Mesendoderm (in vitro differentiated cells): ENCODE results near the gene HSD17B12. TPM values are rescaled to one million over a fixed set of nuclear protein-coding genes. Genes with fewer than 3 reads are reported as not detected.

ENCODE experiments used
- DNase-seq: peaks from one replicate; pipeline ENCODE4 v3.0.0; 2013
- H2AK5ac ChIP-seq: 2 replicates; pipeline ENCODE4 v1.6.1; 2013; ENCODE audit warnings: low read length, inconsistent platforms
- H2BK120ac ChIP-seq: 2 replicates; pipeline ENCODE4 v1.6.1; 2013; ENCODE audit warnings: low read depth, mild to moderate bottlenecking, low read length, moderate library complexity, mixed read lengths
- H2BK15ac ChIP-seq: replicated peaks from 2 replicates; pipeline ENCODE4 v1.6.1; 2013; ENCODE audit warnings: low read depth, mild to moderate bottlenecking, moderate library complexity
- H2BK5ac ChIP-seq: 2 replicates; pipeline ENCODE4 v1.6.1; 2013; ENCODE audit warnings: low read length, inconsistent platforms
- H3K18ac ChIP-seq: 2 replicates; pipeline ENCODE4 v1.6.1; 2013; ENCODE audit warnings: mild to moderate bottlenecking, low read length, mixed read lengths
- H3K23ac ChIP-seq: one replicate; pipeline ENCODE4 v1.6.1; 2013; ENCODE audit warnings: low read length
- H3K27ac ChIP-seq: 2 replicates; pipeline ENCODE4 v1.5.1; 2013; ENCODE audit warnings: low read depth, mild to moderate bottlenecking, inconsistent platforms, low read length, moderate library complexity
- H3K27me3 ChIP-seq: 2 replicates; pipeline ENCODE4 v1.6.1; 2013; ENCODE audit warnings: low read length, control low read depth, mild to moderate bottlenecking, inconsistent platforms; ENCODE audit not compliant: insufficient read depth, poor library complexity
- H3K36me3 ChIP-seq: 2 replicates; pipeline ENCODE4 v1.6.1; 2013; ENCODE audit warnings: low read length, inconsistent platforms; ENCODE audit not compliant: control insufficient read depth, insufficient read depth
- H3K4ac ChIP-seq: one replicate; pipeline ENCODE4 v1.6.1; 2013; ENCODE audit warnings: low read depth, mild to moderate bottlenecking, low read length, moderate library complexity
- H3K4me1 ChIP-seq: 2 replicates; pipeline ENCODE4 v1.6.1; 2013; ENCODE audit warnings: low read depth, low read length, inconsistent platforms; ENCODE audit not compliant: control insufficient read depth
- H3K4me2 ChIP-seq: 2 replicates; pipeline ENCODE4 v1.6.1; 2013; ENCODE audit warnings: low read length
- H3K4me3 ChIP-seq: 2 replicates; pipeline ENCODE4 v1.5.1; 2013; ENCODE audit warnings: mild to moderate bottlenecking, low read length
- H3K56ac ChIP-seq: one replicate; pipeline ENCODE4 v1.6.1; 2013; ENCODE audit warnings: low read length
- H3K79me1 ChIP-seq: 2 replicates; pipeline ENCODE4 v1.6.1; 2013; ENCODE audit warnings: low read length, inconsistent platforms
- H3K79me2 ChIP-seq: 2 replicates; pipeline ENCODE4 v1.6.1; 2013; ENCODE audit warnings: mild to moderate bottlenecking, low read length; ENCODE audit not compliant: control insufficient read depth, insufficient read depth
- H3K9ac ChIP-seq: 2 replicates; pipeline ENCODE4 v1.6.1; 2013; ENCODE audit warnings: low read length, inconsistent platforms
- H4K5ac ChIP-seq: one replicate; pipeline ENCODE4 v1.6.1; 2013; ENCODE audit warnings: low read length
- H4K8ac ChIP-seq: one replicate; pipeline ENCODE4 v1.6.1; 2013; ENCODE audit warnings: low read depth, mild to moderate bottlenecking, control low read depth, low read length, moderate library complexity
- WGBS: extraction: QIAGEN DNeasy Blood & Tissue Kit; methylation state at CpG from one replicate; pipeline ENCODE4 v1.1.7; 2013; ENCODE audit warnings: low lambda C conversion rate, missing lambda C conversion rate; ENCODE audit not compliant: insufficient coverage; ENCODE audit errors: extremely low coverage; 5-methylcytosine and 5-hydroxymethylcytosine counted together
- small RNA-seq: library from polyadenylated mRNA; stranded (forward); fragments of <200 nt; extraction: miRNeasy Mini kit (QIAGEN cat#:217004); gene quantifications from one replicate; pipeline ENCODE3, GENCODE V24; 2013; ENCODE audit not compliant: insufficient read depth

The HSD17B12 gene

GRCh38 chr11:43905813-43906241 is 225.3 kb downstream of the HSD17B12 start:
- Histone ChIP-seq H3K79me2 (no peaks in the 10 kb centered on the region), H4K5ac (no peak overlapping the region), H3K4me3 (no peak overlapping the region), H2BK5ac (no peak overlapping the region), H3K18ac (no peak overlapping the region), H2BK15ac (no peak overlapping the region), H3K79me1 (no peaks in the 10 kb centered on the region), H3K27ac (no peak overlapping the region), H3K56ac (no peak overlapping the region), H3K4me1 (no peaks in the 10 kb centered on the region), H3K36me3 (no peaks in the 10 kb centered on the region), H2BK120ac (no peak overlapping the region), H3K9ac (no peak overlapping the region), H3K27me3 (no peaks in the 10 kb centered on the region), H3K4me2 (no peak overlapping the region), H2AK5ac (no peak overlapping the region), H4K8ac (no peak overlapping the region), H3K4ac (no peak overlapping the region), H3K23ac (no peak overlapping the region)
- peak; percentile 78 for DNase-seq
- WGBS: no CpG with 5 or more reads among the region's 2 CpGs

Small RNAs within 50 kb of the gene (small RNA-seq; reads per million reads assigned to genes)
- gene PHBP2 (not detected), gene RPL23AP63 (not detected)
